Activated CD8-positive, alpha-beta memory T cell treated with anti-CD3 and anti-CD28 coated beads for 4 hours (primary cell): ENCODE data around the gene SDCBP2.

Experiments
- DNase-seq, 2 donors: peaks; one replicate each; pipeline ENCODE4 v3.0.0-alpha.2; 2020; ENCODE audit warnings: low read depth in 2 of 2

Gene SDCBP2

GRCh38 chr20:1297486-1297885, 31.5 kb downstream of the SDCBP2 start:
- no peak for DNase-seq

DNA sequence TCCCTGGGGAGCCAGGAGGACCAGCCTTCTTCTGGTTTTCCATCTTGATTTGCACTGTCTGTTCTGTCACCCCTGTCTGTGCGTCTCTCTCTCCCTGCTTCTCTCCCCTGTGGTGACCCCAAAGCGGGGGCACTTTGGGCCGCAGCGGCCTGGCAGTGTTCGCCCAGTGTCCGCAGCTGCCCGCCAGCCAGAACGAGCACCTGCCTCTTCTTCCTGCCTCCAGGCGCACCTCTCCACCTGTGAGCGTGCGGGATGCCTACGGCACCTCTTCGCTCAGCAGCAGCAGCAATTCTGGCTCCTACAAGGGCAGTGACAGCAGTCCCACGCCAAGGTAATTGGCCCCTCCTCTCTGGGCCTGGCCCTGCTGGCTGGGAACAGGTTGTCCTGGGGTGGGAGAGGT, 32.0 kb downstream of the SDCBP2 start:
- no peak for DNase-seq

DNA sequence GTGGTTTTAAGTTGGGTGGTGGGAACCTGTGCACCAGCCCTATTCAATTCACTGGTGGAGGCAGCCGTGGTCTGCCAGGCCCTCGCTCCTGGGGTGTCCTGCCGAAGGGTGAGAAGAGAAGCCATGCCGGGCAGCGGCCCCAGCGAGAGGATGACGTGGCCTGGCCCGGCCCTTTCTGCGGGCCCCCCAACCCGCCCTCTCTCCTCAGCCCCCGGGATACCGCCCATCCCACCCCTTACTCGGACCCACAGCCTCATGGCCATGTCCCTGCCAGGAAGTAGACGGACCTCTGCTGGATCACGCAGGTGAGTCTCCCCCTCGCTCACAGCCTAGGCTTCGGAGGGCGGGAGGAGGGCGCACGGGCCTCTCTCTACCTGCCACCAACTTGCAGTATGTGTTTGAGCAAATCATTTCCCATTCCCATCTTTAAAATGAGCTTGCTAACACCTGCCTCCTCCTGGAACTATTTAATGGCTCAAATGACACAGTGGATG, 32.8 kb downstream of the SDCBP2 start:
- DNase-seq, result no peak

DNA sequence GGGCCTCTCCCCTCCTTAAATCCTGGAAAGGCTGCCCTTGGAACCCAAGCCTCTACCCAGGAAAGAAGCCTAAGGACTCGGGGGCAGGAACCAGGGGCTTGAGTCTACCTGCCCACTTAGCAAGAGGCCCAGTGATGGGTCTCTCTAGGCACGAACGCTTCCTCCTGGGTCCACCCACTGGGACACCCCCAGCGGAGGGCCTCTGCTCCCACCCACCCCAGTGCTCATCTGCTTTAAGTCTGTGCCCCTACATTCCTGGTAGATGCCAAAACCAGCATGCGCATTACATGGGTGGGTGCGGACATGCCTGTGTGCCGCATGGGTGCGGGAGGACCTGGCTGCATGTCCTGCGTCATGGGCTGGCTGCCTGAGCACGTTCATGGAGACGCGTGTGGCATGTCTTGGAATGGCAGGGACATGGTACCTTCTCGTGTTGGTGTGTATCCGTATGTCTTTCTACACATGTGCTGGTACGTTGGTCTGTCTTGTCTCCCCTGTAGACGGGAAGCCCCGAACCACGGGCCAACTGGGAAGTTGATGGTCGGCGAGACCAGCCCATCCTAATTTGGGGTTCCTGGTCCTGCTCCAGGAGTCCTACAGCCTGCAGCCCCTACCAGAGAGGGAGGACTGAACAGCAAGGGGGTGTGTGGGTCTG, 33.5 kb downstream of the SDCBP2 start:
- DNase-seq, result no peak

- no peak for DNase-seq
Observed at GRCh38 chr20:1294497-1294896, 34.4 kb downstream of the SDCBP2 start.

- DNase-seq, result no peak
Observed at GRCh38 chr20:1293641-1294379, 35.1 kb downstream of the SDCBP2 start.

- no peak for DNase-seq
Observed at GRCh38 chr20:1292620-1293019, 36.3 kb downstream of the SDCBP2 start.

DNA sequence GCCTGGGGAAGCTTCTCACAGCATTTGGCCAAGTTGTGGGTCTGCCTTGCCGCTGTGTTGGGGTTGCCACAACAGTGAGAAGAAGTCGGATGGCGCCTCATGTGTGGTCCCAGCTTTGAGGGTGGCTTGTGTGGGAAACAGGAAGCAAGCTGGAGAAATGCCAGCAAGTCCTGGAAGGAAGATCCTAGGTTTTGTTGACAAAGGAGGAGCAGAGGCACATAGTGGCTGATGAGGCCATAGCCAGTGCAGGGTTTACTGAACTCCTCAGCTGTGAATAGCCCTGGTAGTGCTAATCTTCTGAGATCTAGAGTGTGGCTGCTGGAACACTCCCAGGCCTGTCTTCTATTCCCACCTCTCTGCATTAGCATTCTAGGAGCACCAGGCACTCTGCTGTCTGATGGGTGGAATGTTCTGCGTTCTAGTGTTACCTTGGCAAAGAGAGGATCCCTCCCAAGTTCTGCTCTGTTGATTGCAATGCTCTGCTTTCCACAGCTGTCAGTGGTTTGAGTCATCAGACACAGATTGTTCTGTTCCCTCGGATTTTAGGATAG, 37.7 kb downstream of the SDCBP2 start:
- DNase-seq, result no peak

- DNase-seq, result no peak
Observed at GRCh38 chr20:1287787-1288569, 41.0 kb downstream of the SDCBP2 start.

DNA sequence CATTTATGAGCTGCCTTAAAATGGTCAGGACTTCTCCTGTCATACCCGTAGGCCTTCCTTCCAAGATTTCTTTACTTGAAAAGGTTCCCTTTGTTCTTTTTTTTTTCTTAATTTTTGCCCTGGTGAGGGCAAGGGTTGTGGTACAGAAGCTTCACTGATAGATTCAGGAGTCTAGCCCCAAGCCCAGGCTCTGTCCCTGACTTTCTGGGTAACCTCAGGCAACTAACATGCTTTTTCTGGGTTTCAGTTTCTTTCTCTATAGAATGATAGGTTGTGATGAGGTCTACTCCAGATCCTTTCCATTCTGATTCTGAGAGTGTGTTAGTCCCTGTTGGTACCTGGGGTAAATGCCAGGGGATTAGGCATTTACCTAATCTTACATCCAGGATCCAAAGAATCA, 41.6 kb downstream of the SDCBP2 start:
- DNase-seq, result no peak

DNA sequence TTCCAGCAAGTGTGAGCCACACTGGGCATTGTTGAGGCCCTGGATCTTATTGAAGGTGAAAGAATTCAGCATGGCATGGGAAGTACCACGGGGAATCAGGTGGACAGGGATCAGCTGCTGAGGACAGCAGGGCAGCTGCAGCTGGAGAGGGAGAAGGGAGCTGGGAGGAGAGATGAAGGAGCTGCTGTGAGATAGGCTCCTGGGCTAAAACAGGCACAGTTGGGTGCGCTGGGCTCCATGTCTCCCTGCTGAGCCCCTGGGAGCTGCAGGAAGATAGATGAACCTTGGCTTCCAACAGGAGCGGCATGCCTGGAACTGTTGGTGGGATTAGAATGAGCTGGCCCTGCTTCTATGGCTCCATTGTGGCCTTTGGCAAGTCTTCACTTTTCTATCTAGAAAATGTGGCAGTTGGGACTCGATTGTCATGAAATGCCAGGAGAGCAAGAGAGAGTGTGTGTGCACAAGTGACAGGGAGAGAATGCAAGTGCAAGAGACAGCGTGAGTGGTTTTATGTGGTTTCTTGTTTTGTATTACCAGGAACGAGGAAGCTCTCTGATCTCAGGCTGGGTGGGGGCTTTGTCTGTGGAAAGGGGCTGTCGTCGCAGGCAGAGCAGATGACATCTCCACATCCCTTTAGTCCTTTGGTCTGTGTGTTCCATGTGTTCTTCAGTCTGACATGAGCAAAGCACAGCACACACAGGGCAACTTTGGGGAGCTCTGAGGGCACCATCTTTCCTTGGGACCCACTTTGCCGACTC, 42.5 kb downstream of the SDCBP2 start:
- no peak for DNase-seq

- DNase-seq, result no peak
Observed at GRCh38 chr20:1283522-1284510, 45.1 kb downstream of the SDCBP2 start.

- DNase-seq, result no peak
Observed at GRCh38 chr20:1282966-1283365, 46.0 kb downstream of the SDCBP2 start.

DNA sequence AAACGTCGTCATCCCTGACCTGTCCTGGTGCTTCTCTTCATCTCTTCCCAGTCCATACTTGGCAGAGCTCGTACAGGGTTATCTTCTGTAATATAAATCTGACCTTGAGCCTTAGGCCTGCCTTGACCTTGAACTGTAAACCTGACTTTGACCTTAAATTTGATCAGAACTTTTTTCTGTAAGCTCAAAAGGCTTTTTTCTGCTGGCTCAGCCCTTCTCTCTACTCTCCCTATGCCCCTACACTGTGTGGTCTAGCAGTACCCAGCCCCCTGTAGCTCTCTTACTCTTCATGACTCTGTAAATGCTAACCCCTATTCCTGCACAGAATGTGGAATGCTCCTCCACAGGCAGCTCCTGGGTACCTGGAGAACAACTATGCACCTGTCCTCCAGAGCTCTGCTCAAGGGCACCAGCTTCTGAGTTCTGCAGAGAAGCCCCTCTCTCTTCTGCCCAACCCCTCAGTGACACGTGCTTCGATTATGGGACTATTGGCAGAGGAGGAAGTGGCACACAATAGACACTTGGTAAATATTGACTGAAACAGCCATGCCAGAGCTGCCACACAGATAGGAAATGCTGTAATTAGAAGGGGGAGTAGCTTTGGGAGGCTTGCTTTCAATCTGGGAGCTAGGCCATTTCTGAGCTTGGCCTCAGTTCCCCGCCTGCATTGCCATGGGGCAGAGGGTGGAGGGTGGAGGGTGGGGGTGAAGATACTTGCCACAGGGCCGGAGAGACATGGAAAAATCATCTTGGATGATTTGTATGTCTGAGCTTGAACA, 47.5 kb downstream of the SDCBP2 start:
- no peak for DNase-seq

- DNase-seq, result no peak
Observed at GRCh38 chr20:1280195-1281102, 48.5 kb downstream of the SDCBP2 start.

DNA sequence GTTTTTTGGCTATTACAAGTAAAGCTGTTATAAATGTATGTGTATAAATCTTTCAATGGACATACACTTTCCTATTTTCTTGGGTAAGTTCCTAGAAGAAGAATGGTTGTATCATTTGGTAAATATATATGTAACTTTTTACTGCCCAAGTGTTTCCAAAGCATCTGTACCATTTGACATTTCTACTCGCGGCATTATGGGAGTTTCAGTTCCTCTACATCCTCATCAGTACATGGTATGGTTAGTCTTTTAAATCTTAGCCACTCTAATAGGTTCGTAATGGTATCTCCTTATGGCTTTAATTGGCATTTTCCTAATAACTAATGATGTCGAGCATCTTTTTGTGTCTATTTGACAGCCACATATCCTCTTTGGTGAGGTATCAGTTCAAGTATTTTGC, 49.9 kb downstream of the SDCBP2 start:
- DNase-seq, result no peak

DNA sequence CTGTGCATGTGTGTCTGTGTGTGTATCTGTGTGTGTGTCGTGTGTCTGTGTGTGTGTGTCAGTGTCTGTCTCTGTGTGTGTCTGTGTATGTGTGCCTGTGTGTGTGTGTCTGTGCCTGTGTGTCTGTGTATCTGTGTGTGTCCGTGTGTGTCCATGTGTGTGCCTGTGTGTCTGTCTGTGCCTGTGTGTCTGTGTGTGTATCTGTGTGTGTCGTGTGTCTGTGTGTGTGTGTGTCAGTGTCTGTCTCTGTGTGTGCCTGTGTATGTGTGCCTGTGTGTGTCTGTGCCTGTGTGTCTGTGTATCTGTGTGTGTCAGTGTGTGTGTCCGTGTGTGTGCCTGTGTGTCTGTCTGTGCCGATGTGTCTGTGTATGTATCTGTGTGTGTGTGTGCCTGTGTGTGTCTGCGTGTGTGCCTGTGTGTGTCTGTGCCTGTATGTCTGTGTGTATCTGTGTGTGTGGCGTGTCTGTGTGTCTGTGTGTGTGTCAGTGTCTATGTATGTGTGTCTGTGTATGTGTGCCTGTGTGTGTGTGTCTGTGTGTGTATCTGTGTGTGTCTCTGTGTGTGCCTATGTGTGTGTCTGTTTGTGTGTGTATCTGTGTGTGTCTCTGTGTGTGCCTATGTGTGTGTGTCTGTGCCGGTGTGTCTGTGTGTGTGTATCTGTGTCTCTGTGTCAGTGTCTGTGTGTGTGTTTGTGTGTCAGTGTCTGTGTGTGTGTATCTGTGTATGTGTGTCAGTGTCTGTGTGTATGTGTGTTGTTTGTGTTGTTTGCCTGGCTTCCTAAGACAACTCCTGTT, 51.2 kb downstream of the SDCBP2 start:
- no peak for DNase-seq

DNA sequence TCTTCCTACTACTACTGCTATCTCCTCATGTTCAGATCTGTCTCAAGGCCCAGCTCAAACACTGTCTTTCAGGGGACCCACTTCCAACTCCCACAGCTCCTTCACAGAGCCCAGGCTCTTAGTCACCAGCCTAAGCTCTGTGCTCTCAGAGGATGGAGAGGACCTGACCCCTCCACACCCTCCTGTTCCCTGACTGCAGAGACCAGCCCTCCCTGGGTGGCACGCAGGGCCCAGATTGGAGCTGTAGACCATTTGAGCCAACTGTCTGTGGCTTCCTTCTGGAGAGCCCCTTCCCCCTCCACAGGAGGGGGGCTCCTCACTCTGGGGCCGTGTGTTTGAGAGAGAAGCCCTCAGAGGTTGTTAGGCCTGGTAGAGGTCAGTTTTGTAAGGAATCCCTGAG, 53.0 kb downstream of the SDCBP2 start:
- no peak for DNase-seq
